Effector memory CD4-positive, alpha-beta T cell (primary cell): ENCODE data around the gene AVPI1.
A peak's percentile ranks its signal among the peaks of the same experiment; 100 is the strongest.
"Not testable (repeated sequence)": the region's sequence is repeated elsewhere in the genome, so short reads cannot be mapped to it uniquely, and the experiment has no call there.

Source experiments
- DNase-seq, 3 donors: peaks; one replicate each; pipeline ENCODE4 v3.0.0-alpha.2; 2020
- H3K27ac ChIP-seq: 2 replicates; pipeline ENCODE4 v1.7.0; 2013; ENCODE audit warnings: mild to moderate bottlenecking, low read length, moderate library complexity; ENCODE audit not compliant: insufficient read depth, poor library complexity, severe bottlenecking
- H3K27me3 ChIP-seq: replicated peaks from 2 replicates; pipeline ENCODE4 v1.7.0; 2013; ENCODE audit warnings: mild to moderate bottlenecking, low read length; ENCODE audit not compliant: insufficient read depth, control insufficient read depth, poor library complexity, severe bottlenecking
- H3K36me3 ChIP-seq: 2 replicates; pipeline ENCODE4 v1.7.0; 2013; ENCODE audit warnings: mild to moderate bottlenecking, low read length, moderate library complexity; ENCODE audit not compliant: control insufficient read depth, insufficient read depth
- H3K4me1 ChIP-seq: 2 replicates; pipeline ENCODE4 v1.7.0; 2013; ENCODE audit warnings: low read length, mild to moderate bottlenecking; ENCODE audit not compliant: control insufficient read depth, insufficient read depth, poor library complexity, severe bottlenecking
- H3K4me3 ChIP-seq: 2 replicates; pipeline ENCODE4 v1.7.0; 2013; ENCODE audit warnings: low read length, low read depth, mild to moderate bottlenecking; ENCODE audit not compliant: insufficient read depth, poor library complexity, severe bottlenecking
- H3K9me3 ChIP-seq: 2 replicates; pipeline ENCODE4 v1.7.0; 2013; ENCODE audit warnings: mild to moderate bottlenecking, low read length, moderate library complexity; ENCODE audit not compliant: control insufficient read depth

Gene AVPI1

GRCh38 chr10:97642471-97643159 lies 44.4 kb downstream of the AVPI1 start:
- H3K27ac ChIP-seq, DNase-seq, H3K27me3 ChIP-seq, H3K9me3 ChIP-seq, H3K36me3 ChIP-seq, H3K4me3 ChIP-seq: not testable (repeated sequence)
- peaks cover 12% of the 10 kb centered on the region for H3K4me1 ChIP-seq

GRCh38 chr10:97640868-97641811 lies 45.9 kb downstream of the AVPI1 start:
- H3K4me1 ChIP-seq, result peaks cover 12% of the 10 kb centered on the region
- peak in 1 of 3 donors; percentile 6 for DNase-seq
- no peaks in the 10 kb centered on the region for H3K9me3 ChIP-seq
- no peaks in the 10 kb centered on the region for H3K27me3 ChIP-seq
- peak overlapping the region; percentile 62 for H3K27ac ChIP-seq
- H3K36me3 ChIP-seq, result no peaks in the 10 kb centered on the region
- H3K4me3 ChIP-seq, result peak overlapping the region; percentile 93

GRCh38 chr10:97640174-97640867 lies 46.7 kb downstream of the AVPI1 start, which contains the start of gene PI4K2A:
PI4K2A (plus strand) TSS chr10:97640671; CDS start chr10:97640743, 72 bp downstream.
- peak; percentile 97 to 98 (median 98) for DNase-seq
- Histone ChIP-seq H3K9me3 (no peaks in the 10 kb centered on the region), H3K27ac (peak within 1 kb of the TSS; percentile 62), H3K27me3 (no peaks in the 10 kb centered on the region), H3K36me3 (no peaks in the 10 kb centered on the region), H3K4me1 (peaks cover 12% of the 10 kb centered on the region), H3K4me3 (peak within 1 kb of the TSS; percentile 93)

- H3K27me3 ChIP-seq, DNase-seq, H3K4me3 ChIP-seq, H3K9me3 ChIP-seq, H3K36me3 ChIP-seq, H3K27ac ChIP-seq: not testable (repeated sequence)
- H3K4me1 ChIP-seq, result peaks cover 12% of the 10 kb centered on the region
These were observed 48.0 kb downstream of the AVPI1 start for GRCh38 chr10:97639090-97639489.

GRCh38 chr10:97635577-97635976 lies 51.5 kb downstream of the AVPI1 start:
- no peaks in the 10 kb centered on the region for H3K27me3 ChIP-seq
- H3K36me3 ChIP-seq, result no peaks in the 10 kb centered on the region
- H3K27ac ChIP-seq, result no peak overlapping the region
- H3K4me1 ChIP-seq, result no peaks in the 10 kb centered on the region
- no peak for DNase-seq
- no peak overlapping the region for H3K4me3 ChIP-seq
- H3K9me3 ChIP-seq, result no peaks in the 10 kb centered on the region

GRCh38 chr10:97633921-97634320 lies 53.1 kb downstream of the AVPI1 start:
- Histone ChIP-seq H3K4me3 (peak overlapping the region; percentile 59), H3K9me3 (no peaks in the 10 kb centered on the region), H3K36me3 (no peaks in the 10 kb centered on the region), H3K4me1 (no peaks in the 10 kb centered on the region), H3K27ac (no peak overlapping the region), H3K27me3 (no peaks in the 10 kb centered on the region)
- DNase-seq, result no peak

GRCh38 chr10:97632949-97633884 lies 53.8 kb downstream of the AVPI1 start, which contains the start of gene MORN4:
MORN4 (minus strand) TSS chr10:97633500; CDS start chr10:97619653, 13,847 bp downstream.
- DNase-seq, result peak; percentile 81 to 88 (median 83)
- H3K4me1 ChIP-seq, result no peaks in the 10 kb centered on the region
- peak within 1 kb of the TSS; percentile 9 for H3K27ac ChIP-seq

GRCh38 chr10:97631098-97631497 lies 55.9 kb downstream of the AVPI1 start:
- no peak for DNase-seq
- H3K27ac ChIP-seq, result no peak overlapping the region
- no peaks in the 10 kb centered on the region for H3K9me3 ChIP-seq
- H3K4me1 ChIP-seq, result no peaks in the 10 kb centered on the region
- H3K4me3 ChIP-seq, result no peak overlapping the region
- H3K27me3 ChIP-seq, result no peaks in the 10 kb centered on the region
- H3K36me3 ChIP-seq, result no peaks in the 10 kb centered on the region

More at GRCh38 chr10:97632949-97633884, 53.8 kb downstream of the AVPI1 start, which contains the start of gene MORN4:
- Histone ChIP-seq H3K27me3 (no peaks in the 10 kb centered on the region), H3K36me3 (no peaks in the 10 kb centered on the region), H3K9me3 (no peaks in the 10 kb centered on the region), H3K4me3 (peak within 1 kb of the TSS; percentile 59)

GRCh38 chr10:97629289-97629688 lies 57.8 kb downstream of the AVPI1 start:
- H3K9me3 ChIP-seq, result no peaks in the 10 kb centered on the region
- DNase-seq, result no peak
- H3K4me1 ChIP-seq, result no peaks in the 10 kb centered on the region
- no peak overlapping the region for H3K27ac ChIP-seq
- no peaks in the 10 kb centered on the region for H3K36me3 ChIP-seq
- no peak overlapping the region for H3K4me3 ChIP-seq
- no peaks in the 10 kb centered on the region for H3K27me3 ChIP-seq
